Measurements from ENCODE around the gene SDK2.

The SDK2 gene

GRCh38 chr17:73399056-73399455, 245.2 kb downstream of the SDK2 start:
- TF ChIP-seq TAF1 (IDR thresholded peaks at IDR 0.05; ENCODE audit: low read depth, low read length): no peak
- TF ChIP-seq POLR2A (IDR thresholded peaks at IDR 0.05; ENCODE audit: low read depth, low read length): no peak
- no peak for TF ChIP-seq POLR2AphosphoS5 (IDR thresholded peaks at IDR 0.05; ENCODE audit: low read depth, low read length)
- no peak for TF ChIP-seq POU2F2 (IDR thresholded peaks at IDR 0.05; ENCODE audit: low read depth, low read length)
- DNase-seq (ENCODE audit: insufficient read length, low spot score) (no peak), FAIRE-seq (no peak)

DNA sequence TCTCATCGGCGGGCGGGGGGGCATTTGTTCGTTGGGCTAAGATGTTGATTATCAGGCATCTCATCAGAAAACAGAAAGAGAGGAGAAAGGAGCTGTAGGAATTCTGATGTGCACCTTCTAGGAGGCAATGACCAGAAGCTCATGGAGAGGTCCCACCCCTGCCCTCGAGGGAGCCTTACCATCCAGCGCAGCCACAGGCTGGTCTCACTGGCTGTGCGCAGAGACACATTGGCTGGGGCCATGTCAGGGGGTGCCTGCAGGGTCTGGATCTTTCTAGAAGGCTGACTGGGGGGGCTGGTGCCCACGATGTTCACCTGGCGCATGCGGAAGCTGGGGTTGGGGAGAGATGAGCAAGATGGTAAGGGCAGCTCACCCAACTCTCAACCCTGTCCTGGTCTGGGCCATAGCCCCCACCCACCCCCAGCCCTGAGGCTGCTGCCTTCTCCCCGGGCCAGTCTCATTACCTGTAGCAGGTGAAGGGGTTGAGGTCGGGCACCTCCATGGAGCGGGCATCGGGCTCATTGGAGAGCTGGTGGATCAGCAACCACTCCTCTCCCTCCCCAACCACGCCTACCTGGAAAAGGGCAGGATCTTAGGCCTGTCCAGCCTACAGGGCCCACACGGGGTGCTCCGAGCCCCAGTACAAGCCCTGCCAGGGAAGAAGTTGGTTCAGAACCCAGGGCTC, 246.2 kb downstream of the SDK2 start:
- TF ChIP-seq SPI1 (IDR thresholded peaks at IDR 0.05; ENCODE audit: low read depth, low read length) (no peak), POU2F2 (IDR thresholded peaks at IDR 0.05; ENCODE audit: low read depth, low read length) (no peak), POLR2AphosphoS5 (IDR thresholded peaks at IDR 0.05; ENCODE audit: low read depth, low read length) (no peak), PAX5 (IDR thresholded peaks at IDR 0.05; ENCODE audit: insufficient read depth, low read length, severe bottlenecking) (no peak), POLR2A (IDR thresholded peaks at IDR 0.05; ENCODE audit: low read depth, low read length) (no peak), TAF1 (IDR thresholded peaks at IDR 0.05; ENCODE audit: low read depth, low read length) (no peak)
- DNase-seq (ENCODE audit: insufficient read length, low spot score) (no peak), FAIRE-seq (no peak)

DNA sequence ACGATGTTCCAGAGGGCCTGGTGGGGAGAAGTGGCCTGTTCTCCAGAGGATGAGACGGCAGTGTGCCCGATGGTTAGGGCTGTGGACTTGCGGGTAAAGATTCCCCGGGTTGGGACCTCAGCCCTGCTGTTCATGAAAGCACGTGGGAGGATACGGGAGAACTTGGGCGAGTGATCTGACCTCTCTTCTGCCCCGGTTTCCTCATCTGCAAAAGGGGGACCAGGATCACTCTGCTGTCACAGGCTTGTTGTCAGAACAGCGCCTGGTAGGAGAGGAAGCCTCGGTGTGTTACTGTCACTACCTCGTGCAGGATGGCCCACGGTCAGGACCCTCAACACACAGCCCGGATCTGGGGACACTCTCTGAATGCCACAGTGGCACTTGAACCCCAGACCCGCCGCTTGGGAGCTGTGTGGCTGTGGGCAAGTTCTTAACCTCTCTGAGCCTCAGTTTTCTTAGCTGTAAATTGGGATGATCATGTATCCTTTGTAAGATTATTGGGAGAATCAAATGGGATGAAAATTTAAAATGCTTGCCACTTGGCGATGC, 246.9 kb downstream of the SDK2 start:
- FAIRE-seq (no peak), DNase-seq (ENCODE audit: insufficient read length, low spot score) (no peak)
- TF ChIP-seq PAX5 (IDR thresholded peaks at IDR 0.05; ENCODE audit: insufficient read depth, low read length, severe bottlenecking) (no peak), SPI1 (IDR thresholded peaks at IDR 0.05; ENCODE audit: low read depth, low read length) (no peak), POU2F2 (IDR thresholded peaks at IDR 0.05; ENCODE audit: low read depth, low read length) (no peak), TAF1 (IDR thresholded peaks at IDR 0.05; ENCODE audit: low read depth, low read length) (no peak), POLR2AphosphoS5 (IDR thresholded peaks at IDR 0.05; ENCODE audit: low read depth, low read length) (no peak), POLR2A (IDR thresholded peaks at IDR 0.05; ENCODE audit: low read depth, low read length) (no peak)

DNA sequence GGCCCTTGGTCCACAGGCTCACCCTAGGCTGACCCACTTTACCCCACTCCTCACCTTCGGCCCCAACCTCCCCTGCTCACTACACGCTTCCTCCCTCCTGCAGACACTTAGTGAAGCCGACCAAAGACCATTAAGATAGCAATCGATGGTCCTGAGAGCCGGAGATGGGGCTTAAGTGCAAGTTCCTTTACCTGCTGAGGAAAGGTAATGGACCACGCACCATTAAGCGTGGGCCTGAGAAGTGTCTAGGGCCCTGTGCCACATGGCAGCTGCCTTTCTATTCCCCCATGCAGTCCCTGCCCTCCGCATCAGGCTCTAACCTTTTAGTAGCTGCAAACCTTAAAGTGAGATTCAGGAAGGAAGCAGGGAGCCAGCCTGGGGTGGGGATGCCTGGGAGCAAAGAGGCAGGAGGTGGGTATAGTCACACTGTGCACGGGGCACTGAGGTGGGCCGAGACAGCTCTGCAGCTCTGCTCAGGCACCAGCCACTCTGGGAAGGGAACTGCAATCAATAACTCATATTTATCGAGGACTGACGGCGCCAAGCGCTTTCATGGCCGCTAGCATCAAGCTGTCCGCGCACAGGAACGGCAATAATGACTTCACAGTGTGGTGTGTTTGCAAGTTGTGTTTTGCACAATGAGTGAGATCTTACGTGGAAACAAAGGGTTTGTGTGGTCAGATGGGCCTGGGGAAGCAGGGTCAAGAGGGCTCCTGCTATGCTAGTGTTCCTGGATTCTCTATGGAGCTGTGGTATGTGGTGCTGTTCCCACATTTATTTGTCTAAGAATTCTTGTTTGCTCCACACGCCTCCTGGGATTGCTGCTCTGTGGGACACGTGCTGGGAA, 247.6 kb downstream of the SDK2 start:
- FAIRE-seq: no peak
- DNase-seq (ENCODE audit: insufficient read length, low spot score): no peak
- no peak for TF ChIP-seq PAX5 (IDR thresholded peaks at IDR 0.05; ENCODE audit: insufficient read depth, low read length, severe bottlenecking)
- no peak for TF ChIP-seq POLR2AphosphoS5 (IDR thresholded peaks at IDR 0.05; ENCODE audit: low read depth, low read length)
- TF ChIP-seq TAF1 (IDR thresholded peaks at IDR 0.05; ENCODE audit: low read depth, low read length): no peak
- TF ChIP-seq POU2F2 (IDR thresholded peaks at IDR 0.05; ENCODE audit: low read depth, low read length): no peak
- no peak for TF ChIP-seq POLR2A (IDR thresholded peaks at IDR 0.05; ENCODE audit: low read depth, low read length)
- TF ChIP-seq SPI1 (IDR thresholded peaks at IDR 0.05; ENCODE audit: low read depth, low read length): no peak

DNA sequence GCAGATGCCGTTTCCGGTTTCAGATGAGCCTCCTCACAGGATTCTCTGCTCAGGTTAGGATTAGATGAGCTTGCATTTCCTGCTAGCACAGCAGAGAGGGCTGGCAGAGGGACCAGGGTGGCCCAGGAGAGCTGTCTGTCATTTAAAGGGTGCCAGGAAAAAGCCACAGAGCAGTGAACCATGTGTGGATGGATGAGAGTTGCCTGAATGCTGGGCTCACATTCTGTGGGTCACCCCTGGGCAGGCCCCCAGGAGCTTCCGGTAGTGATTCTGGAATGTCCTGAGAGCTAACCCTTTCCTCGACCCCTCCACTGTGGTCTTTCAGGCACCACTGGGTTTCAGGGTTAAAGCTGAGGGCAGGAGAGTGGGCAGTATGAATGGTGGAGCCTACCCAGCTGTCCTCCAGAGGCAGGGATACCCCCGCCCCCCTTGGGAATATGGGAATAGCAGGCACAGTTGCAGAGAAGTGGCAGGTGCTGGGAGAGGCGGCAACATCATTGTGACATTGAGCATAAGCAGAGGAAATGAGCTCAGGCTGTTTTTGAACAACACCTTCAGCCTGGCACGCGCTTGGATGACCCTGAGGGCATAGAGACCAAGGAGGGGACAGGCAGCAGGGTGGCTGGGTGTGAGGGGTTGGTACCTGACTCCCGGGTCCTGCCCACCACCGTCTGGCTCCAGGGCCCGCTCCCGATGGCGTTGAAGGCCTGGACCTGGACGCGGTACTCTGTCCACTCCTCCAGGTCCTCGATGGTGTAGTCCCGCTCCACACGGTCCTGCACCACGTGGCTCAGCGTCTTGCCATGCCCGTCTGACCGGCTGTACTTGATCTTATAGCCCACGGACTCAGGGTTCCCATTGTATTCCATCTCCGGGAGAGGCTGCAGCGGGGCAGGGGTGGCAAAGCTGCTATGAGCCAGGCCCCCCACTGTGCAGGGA, 249.5 kb downstream of the SDK2 start:
- FAIRE-seq (no peak), DNase-seq (ENCODE audit: insufficient read length, low spot score) (no peak)
- no peak for TF ChIP-seq POU2F2 (IDR thresholded peaks at IDR 0.05; ENCODE audit: low read depth, low read length)

GRCh38 chr17:73393962-73394361, 250.3 kb downstream of the SDK2 start:
- TF ChIP-seq POLR2A (IDR thresholded peaks at IDR 0.05; ENCODE audit: low read depth, low read length) (no peak), POU2F2 (IDR thresholded peaks at IDR 0.05; ENCODE audit: low read depth, low read length) (no peak), TAF1 (IDR thresholded peaks at IDR 0.05; ENCODE audit: low read depth, low read length) (no peak), POLR2AphosphoS5 (IDR thresholded peaks at IDR 0.05; ENCODE audit: low read depth, low read length) (no peak), PAX5 (IDR thresholded peaks at IDR 0.05; ENCODE audit: insufficient read depth, low read length, severe bottlenecking) (no peak), SPI1 (IDR thresholded peaks at IDR 0.05; ENCODE audit: low read depth, low read length) (no peak)
- no peak for FAIRE-seq

DNA sequence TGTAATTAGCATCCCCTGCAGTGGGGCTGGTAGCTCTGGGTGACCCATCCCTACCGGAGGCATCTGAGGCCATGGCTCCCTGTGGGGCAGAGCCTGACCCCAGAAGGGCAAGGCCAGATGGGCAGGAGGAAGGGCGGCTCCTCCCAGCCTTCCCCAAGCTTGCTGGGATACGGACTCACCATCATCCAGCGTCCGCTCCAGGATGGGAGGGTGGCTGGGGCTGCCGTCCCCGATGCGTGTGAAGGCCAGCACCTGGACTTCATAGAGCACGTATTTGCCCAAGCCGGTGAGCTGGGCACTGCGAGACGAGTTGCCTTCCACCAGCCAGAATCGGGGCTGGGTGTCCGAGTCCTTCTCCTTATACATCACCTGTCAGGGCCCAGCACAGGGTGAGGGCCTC, 250.9 kb downstream of the SDK2 start:
- DNase-seq (ENCODE audit: insufficient read length, low spot score): no peak
- no peak for TF ChIP-seq POLR2A (IDR thresholded peaks at IDR 0.05; ENCODE audit: low read depth, low read length)
- TF ChIP-seq TAF1 (IDR thresholded peaks at IDR 0.05; ENCODE audit: low read depth, low read length): no peak
- no peak for TF ChIP-seq SPI1 (IDR thresholded peaks at IDR 0.05; ENCODE audit: low read depth, low read length)
- TF ChIP-seq POU2F2 (IDR thresholded peaks at IDR 0.05; ENCODE audit: low read depth, low read length): no peak
- TF ChIP-seq POLR2AphosphoS5 (IDR thresholded peaks at IDR 0.05; ENCODE audit: low read depth, low read length): no peak
- TF ChIP-seq PAX5 (IDR thresholded peaks at IDR 0.05; ENCODE audit: insufficient read depth, low read length, severe bottlenecking): no peak
- no peak for FAIRE-seq

More at GRCh38 chr17:73393962-73394361, 250.3 kb downstream of the SDK2 start:
- no peak for DNase-seq (ENCODE audit: insufficient read length, low spot score)

DNA sequence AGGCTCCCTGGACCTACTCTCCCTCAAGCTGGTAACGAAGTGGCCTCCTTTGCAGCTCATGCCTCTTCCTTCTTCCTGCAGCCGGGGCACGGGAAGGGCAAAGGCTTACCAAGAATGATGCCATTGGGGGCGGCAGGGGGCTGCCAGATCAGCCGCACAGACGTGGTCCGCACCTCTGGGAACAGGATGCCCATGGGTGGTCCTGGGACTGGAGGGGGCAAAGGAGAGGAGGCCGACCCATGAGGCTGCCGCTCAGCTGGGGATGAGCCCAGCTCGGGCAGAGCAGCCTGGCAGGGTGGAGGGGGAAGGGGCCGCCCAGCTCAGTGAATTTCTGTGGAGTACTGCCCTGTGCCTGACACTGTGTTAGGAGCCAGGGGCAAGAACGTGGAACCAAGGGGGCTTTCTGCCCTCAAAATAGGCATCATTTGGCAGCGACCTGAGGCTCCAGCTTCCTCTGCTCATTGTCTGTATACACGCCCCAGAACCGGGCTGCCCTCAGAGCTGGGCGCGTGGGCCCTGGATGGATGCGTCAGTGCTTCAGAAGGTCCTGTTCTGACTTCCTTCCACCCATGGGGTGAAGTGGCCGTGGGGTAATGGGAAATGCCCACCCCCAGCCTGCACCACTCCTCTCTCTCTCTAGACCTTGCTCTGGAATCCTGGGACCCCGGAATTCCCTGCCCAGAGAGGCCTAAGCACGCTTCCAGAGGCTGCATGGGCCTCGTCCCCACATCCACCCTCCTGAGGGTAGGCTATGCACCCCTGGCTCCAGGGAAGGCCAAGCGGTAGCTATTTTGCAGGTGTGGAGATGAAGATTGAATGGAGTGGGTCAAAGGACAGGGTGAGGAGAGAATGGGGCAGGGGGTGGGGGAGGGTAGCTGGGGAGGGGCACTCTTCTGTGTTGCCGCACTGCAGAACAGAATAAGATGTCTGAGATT, 252.6 kb downstream of the SDK2 start:
- TF ChIP-seq POLR2AphosphoS5 (IDR thresholded peaks at IDR 0.05; ENCODE audit: low read depth, low read length) (no peak), PAX5 (IDR thresholded peaks at IDR 0.05; ENCODE audit: insufficient read depth, low read length, severe bottlenecking) (no peak), POU2F2 (IDR thresholded peaks at IDR 0.05; ENCODE audit: low read depth, low read length) (no peak), POLR2A (IDR thresholded peaks at IDR 0.05; ENCODE audit: low read depth, low read length) (no peak), SPI1 (IDR thresholded peaks at IDR 0.05; ENCODE audit: low read depth, low read length) (no peak), TAF1 (IDR thresholded peaks at IDR 0.05; ENCODE audit: low read depth, low read length) (no peak)
- DNase-seq (ENCODE audit: insufficient read length, low spot score) (no peak), FAIRE-seq (no peak)
